SHP77 treated with DMSO at 0.1 percent for 48 hours (cell line): ENCODE data around the gene PPP1R1B.

Source experiments
- DNase-seq: peaks from one replicate; lab custom pipeline; 2025; lab: John Stamatoyannopoulos, UW

Gene PPP1R1B

GRCh38 chr17:39633570-39634183, 6.9 kb downstream of the PPP1R1B start:
- DNase-seq = no peak

GRCh38 chr17:39634384-39634871, 7.7 kb downstream of the PPP1R1B start:
- DNase-seq = peak; percentile 44

GRCh38 chr17:39635614-39636176, 8.9 kb downstream of the PPP1R1B start:
- DNase-seq = no peak

DNA sequence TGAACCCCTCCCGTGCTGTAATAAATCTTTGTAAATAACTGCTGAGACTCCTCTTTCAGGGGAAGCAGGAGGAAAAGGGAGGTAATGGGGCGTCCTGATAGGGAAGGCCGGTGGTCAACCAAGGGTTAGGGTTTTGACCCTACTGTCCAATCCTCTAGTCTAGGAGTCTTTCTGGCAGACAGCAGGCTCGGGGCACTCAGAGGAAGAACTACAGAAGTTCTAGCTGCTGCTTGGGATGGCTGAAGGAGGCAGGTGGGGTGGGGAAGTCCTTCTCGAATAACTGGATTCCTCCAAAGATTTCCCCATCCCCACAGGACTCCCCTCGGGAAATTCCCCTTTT, 9.8 kb downstream of the PPP1R1B start:
- no peak for DNase-seq

GRCh38 chr17:39636927-39637736, 10.4 kb downstream of the PPP1R1B start, which contains the start of gene STARD3:
STARD3 (plus strand) TSS chr17:39637144; CDS start chr17:39653532, 16,388 bp downstream.
- DNase-seq = peak; percentile 27

GRCh38 chr17:39638317-39638716, 11.6 kb downstream of the PPP1R1B start:
- DNase-seq = no peak

GRCh38 chr17:39639043-39639442, 12.3 kb downstream of the PPP1R1B start:
- DNase-seq = no peak

GRCh38 chr17:39639566-39640458, 13.1 kb downstream of the PPP1R1B start:
- DNase-seq = no peak

DNA sequence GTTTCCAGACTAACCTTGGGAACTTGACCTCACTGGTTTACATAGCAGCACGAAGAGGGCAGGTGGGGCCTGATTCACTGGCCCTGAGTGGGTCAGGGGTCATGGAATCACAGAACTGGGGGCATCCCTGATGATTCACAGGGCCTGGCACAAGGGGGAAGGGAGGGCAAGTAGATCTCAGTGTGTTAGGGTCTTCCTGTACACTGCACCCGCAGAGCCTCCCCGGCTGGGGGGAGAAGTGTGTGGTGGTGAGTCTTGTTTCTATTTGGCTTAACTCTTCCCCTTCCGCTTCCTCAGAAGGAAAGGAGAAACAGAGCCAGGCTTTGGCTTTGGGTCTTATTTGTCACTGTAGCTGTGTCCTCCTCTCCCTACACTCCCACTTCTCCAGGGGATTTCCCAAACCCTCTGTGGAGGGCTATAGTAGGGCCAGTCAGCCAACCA, 13.9 kb downstream of the PPP1R1B start:
- no peak for DNase-seq

- DNase-seq = no peak
These were observed 14.3 kb downstream of the PPP1R1B start for GRCh38 chr17:39641097-39641496.

- no peak for DNase-seq
These were observed 15.1 kb downstream of the PPP1R1B start for GRCh38 chr17:39641883-39642282.

- DNase-seq = no peak
These were observed 15.7 kb downstream of the PPP1R1B start for GRCh38 chr17:39642291-39643074.

DNA sequence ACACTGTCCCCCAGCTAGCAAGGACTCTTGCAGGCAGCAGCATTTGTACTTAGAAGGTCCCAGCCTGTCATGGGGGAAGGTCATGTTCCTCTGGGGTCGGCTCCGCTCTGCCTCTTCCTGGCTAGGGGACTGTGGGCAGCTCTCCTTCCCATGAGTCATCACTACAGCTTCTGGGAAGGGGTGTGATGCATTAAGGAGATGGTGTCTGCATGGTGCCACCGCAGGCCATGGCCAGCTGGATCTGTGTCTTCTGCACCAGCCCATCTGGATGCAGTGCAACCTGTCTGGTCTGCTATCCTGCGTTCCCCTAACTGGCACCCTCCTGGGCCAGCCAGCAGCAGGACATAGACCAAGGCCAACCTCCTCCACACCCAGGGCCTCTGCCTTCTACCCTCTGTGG, 16.5 kb downstream of the PPP1R1B start:
- DNase-seq = no peak

- no peak for DNase-seq
These were observed 20.5 kb downstream of the PPP1R1B start for GRCh38 chr17:39647256-39647655.

DNA sequence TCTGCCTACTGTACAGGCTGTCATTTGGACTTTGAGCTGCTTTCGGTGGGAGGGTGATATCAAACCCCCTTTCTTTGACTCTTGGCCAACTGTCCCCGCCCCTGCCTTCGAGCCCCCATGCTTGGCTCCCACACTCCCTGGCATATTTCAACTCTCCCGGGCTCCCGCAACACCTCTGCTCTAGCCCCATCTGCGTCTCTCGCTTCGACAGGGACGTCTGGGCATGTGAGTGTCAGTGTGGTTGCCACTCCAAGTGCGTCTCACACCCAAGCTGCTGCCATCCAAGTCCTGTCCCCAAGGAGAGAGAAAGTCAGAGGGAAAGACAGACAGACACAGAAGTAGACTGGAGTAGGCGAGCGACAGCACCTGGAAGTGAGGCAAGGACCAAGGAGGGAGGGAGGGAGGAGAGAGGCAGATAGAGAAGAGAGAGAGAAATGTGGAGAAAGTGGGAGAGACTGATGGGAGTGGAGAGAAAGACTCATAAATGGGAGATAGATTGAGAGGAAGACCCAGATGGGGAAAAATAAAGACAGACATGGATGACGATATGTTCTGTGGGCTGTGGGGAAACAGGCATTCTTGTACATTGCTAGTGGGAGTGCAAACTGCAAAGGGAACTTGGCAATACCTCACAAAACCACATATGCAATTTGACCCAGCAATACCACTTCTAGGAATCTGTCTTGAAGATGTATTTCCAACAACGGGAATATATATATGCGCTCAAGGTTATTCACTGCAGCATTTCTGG, 22.0 kb downstream of the PPP1R1B start:
- no peak for DNase-seq

GRCh38 chr17:39650121-39650579, 23.4 kb downstream of the PPP1R1B start:
- DNase-seq = peak; percentile 23

GRCh38 chr17:39651923-39652586, 25.3 kb downstream of the PPP1R1B start:
- DNase-seq = no peak

DNA sequence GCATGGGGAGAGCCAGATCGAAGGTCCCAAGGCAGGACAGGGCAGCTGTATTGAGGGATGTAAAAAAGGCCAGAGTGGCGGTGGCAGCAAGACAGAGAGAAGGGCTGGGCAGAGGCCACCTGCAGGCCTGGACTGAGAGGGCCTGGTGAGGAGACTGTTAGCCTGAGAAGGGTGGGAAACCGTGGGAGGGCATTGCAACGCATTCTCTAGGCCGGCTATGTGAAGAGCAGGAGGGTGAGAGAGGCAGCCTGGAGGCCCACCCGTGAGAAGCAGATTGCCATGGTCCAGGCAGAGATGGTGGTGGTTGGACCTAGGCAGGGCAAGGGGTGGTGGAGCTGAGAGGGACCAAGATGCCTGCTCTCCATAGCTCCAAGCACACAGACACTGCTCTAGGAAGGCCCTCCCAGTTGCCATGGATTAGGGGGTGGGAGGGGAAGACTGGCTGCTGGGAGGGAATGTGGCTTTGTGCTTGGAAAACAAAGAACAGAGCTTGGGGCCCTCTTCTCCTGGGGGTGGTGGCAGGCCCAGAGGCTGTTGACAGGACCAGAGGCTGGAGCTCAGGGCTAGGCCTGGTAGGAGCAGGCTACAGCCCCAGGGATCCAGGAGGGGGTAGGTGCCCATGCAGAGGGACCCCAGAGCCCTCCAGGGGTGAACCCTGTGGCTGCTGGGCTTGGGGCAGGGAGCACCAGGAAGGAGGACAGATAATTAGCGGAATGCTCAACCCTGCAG, 26.0 kb downstream of the PPP1R1B start:
- no peak for DNase-seq

GRCh38 chr17:39653316-39653661, 26.5 kb downstream of the PPP1R1B start:
- no peak for DNase-seq
